GM15510 (cell line): ENCODE results near the gene PEX11G.
A peak's percentile ranks its signal among the peaks of the same experiment; 100 is the strongest.

Experiments used
- POLR2A ChIP-seq: IDR thresholded peaks from 3 replicates; pipeline ENCODE4 v1.6.1; 2011; ENCODE audit warnings: borderline replicate concordance; ENCODE audit not compliant: insufficient read length; ENCODE audit errors: extremely low read depth

The PEX11G gene

GRCh38 chr19:7488736-7489353 is at the start of gene PEX11G:
Gene PEX11G (minus strand): TSS chr19:7489035. CDS start chr19:7489010, 25 bp downstream.
- peak; percentile 75 for TF ChIP-seq POLR2A

GRCh38 chr19:7535998-7536695 is 47.3 kb upstream of the PEX11G start:
- TF ChIP-seq POLR2A, result no peak

DNA sequence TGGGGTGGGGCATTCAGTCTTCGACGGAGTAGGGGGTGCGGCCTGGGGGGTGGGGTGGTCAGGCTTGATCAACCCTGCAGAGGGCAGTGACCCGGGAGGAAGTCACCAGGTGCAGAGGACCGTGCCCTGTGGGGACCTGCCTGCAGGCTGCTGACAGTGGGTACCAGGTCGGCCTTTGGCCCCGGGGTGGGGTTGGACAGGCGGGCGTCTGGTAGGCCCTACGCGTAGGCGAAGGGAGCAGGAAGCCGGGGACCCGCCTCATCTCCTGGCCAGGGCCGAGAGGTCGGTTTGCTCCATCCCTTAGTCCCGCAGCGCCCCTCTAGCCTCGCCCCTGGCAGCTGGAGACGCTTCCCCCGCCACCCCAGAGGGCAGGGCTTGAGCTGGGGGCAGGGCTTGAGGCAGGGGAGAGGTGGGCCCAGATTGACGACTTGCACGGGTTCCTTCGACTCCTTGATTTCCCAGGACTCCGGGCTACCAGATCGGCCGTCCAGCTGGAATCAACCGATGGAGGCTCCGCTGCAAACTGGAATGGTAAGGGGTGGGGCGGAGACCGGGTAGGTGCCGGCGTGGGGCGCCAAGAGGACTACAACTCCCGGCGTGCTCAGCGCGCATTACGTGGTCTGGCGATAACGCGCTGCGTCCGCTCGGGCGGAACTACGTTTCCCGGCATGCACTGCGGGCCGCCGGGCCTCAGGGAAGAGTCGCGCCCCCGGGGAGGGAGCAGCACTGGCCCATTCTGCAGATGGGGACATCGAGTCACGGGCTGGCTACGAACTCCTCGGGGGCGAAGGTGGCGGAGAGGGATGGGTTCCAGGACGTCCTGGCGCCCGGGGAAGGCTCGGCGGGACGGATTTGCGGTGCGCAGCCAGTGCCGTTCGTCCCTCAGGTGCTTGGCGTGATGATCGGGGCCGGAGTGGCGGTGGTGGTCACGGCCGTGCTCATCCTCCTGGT is 46.5 kb upstream of the PEX11G start, which contains the start of gene PNPLA6:
Gene PNPLA6, plus strand, starts transcription at position 671 of the 951 bp plus-strand sequence. Its CDS starts 72 bp downstream, at position 743.
- TF ChIP-seq POLR2A, result peak; percentile 50

- no peak for TF ChIP-seq POLR2A
Measured at GRCh38 chr19:7534531-7535046, 45.8 kb upstream of the PEX11G start.

DNA sequence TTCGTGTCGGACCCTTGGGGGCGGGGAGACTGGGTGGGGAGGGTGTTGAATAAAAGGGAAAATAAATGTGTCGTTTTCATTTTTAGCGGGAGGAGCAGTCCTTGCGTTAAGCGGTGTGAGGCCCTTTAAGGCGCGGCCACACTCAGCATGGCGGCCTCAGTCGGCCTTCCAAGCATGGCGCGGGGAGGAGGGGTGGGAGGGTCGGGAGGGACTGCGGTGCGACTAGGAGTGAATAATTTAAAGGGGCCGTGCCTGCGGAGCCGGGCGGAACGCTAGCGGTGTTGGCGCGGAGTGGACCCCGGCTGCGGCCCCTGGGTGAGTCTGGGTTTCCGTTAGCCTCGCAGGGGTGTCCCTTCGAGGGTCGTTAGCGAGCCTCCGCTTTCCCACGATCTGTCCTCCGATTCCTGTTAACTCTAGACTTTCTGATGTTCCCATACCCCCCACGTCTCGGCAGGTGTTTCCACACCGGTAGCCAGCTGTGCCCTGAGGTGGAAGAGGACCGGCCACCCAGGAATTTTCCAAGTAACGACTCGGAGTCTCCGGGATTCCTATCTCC is 45.2 kb upstream of the PEX11G start:
- TF ChIP-seq POLR2A, result peak; percentile 29

DNA sequence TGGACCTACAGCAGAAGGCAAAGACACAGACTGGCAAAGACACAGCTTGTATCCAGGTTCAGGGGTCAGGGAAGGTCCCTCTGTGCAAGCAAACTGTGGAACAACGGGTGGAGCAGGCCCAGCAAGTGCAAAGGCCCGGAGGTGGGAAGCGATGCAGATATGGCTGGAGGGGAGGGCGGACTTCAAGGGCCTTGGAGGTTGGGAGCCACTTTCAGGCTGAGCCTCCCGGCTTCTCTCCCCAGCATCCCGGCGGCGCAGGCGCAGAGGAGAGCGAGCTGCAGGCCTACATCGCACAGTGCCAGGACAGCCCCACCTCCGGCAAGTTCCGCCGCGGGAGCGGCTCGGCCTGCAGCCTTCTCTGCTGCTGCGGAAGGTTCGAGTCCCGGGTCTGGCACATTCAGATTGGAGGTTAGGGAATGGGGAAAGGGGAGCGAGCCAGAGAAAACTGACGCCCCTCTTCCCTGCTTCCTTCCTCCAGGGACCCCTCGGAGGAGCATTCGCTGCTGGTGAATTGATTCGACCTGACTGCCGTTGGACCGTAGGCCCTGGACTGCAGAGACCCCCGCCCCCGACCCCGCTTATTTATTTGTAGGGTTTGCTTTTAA is 44.5 kb upstream of the PEX11G start:
- no peak for TF ChIP-seq POLR2A

DNA sequence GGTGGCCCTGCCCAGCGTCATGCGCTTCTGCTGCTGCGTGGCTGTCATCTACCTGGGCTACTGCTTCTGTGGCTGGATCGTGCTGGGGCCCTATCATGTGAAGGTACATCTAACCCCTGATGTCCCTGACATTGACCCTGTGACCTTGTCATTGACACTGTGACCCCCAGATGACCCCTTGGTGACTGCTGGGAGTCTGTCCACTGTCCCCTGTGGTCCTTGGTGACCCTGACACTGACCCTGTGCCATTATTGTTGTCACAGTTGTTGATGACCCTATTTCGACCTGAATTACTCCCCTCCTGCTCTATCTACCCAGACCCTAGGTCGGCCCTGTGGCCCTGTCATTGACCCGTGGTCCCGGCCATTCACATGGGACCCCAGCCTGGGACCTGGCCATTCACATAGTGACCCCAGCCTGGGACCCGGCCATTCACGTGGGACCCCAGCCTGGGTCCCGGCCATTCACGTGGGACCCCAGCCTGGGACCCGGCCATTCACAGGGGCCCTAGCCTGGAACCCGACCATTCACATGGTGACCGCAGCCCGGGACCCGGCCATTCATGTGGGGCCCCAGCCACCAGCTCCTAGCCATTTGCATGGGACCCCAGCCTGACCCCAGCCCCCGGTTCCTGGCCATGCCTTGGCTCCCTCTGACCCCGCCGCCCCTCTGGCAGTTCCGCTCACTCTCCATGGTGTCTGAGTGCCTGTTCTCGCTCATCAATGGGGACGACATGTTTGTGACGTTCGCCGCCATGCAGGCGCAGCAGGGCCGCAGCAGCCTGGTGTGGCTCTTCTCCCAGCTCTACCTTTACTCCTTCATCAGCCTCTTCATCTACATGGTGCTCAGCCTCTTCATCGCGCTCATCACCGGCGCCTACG is 41.0 kb upstream of the PEX11G start:
- TF ChIP-seq POLR2A, result no peak

DNA sequence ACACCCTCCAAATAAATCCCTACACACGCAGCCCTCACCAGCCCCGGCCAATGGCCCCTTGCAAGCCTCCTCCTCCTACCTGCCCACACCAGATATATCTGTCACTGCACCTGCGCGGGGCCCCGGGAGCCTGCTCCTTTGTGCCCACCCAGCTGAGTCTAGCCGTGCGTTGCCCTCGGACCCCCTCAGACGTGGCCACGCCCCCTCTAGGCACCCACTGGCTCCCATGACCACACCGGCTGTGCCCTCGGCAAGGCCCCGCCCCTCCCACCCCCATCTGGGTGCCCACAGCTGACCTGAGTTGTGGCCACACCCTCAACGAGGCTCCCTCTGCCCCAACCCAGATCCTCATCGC is 40.4 kb upstream of the PEX11G start:
- TF ChIP-seq POLR2A, result no peak

- TF ChIP-seq POLR2A, result no peak
Measured at GRCh38 chr19:7528522-7529245, 39.8 kb upstream of the PEX11G start.

DNA sequence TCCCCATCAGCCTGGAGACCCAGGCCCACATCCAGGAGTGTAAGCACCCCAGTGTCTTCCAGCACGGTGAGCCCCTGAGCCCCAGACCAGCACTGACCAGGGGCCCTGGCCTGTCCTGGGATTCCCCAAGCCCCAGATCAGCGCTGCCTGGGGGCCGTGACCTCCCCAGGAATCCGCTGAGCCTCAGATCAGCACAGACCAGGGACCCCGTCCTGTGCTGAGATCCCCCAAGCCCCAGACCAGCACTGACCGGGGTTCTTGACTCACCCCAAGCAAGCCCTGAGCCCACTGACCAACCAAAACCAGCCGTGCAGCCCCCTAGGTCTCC is 39.3 kb upstream of the PEX11G start:
- no peak for TF ChIP-seq POLR2A

- TF ChIP-seq POLR2A, result no peak
Measured at GRCh38 chr19:7527516-7528191, 38.8 kb upstream of the PEX11G start.
